Liver (tissue), 9 donors: Measurements from ENCODE around the gene EGFLAM. TPM values are rescaled to one million over a fixed set of nuclear protein-coding genes. Genes with fewer than 3 reads are reported as not detected.

ENCODE experiments used
- DNase-seq: peaks from one replicate; pipeline ENCODE4 v3.0.0-alpha.2; 2017; ENCODE audit warnings: low spot score
- H3K27ac ChIP-seq, 2 donors: one replicate each; pipeline ENCODE4 v1.7.0; 2013; ENCODE audit warnings: inconsistent platforms in 2 of 2, low read length in 2 of 2, control low read depth in 1 of 2, low read depth in 1 of 2, mild to moderate bottlenecking in 1 of 2
- H3K27me3 ChIP-seq, 4 donors: one replicate each; pipeline versions ENCODE4 v1.6.1 to v1.7.0; 2013; ENCODE audit warnings: low read length in 3 of 4, inconsistent platforms in 1 of 4, mild to moderate bottlenecking in 1 of 4, moderate library complexity in 1 of 4; ENCODE audit not compliant: control insufficient read depth in 4 of 4, insufficient read depth in 4 of 4
- H3K36me3 ChIP-seq, 4 donors: one replicate each; pipeline versions ENCODE4 v1.6.1 to v1.7.0; 2013; ENCODE audit warnings: low read length in 3 of 4, mild to moderate bottlenecking in 3 of 4, low read depth in 1 of 4, moderate library complexity in 1 of 4; ENCODE audit not compliant: control insufficient read depth in 4 of 4, insufficient read depth in 3 of 4
- H3K4me1 ChIP-seq, 4 donors: one replicate each; pipeline versions ENCODE4 v1.6.1 to v1.7.0; 2013; ENCODE audit warnings: low read length in 3 of 4, mild to moderate bottlenecking in 3 of 4, moderate library complexity in 1 of 4; ENCODE audit not compliant: control insufficient read depth in 4 of 4, insufficient read depth in 4 of 4
- H3K4me3 ChIP-seq, 3 donors: one replicate each; pipeline versions ENCODE4 v1.6.1 to v1.7.0; 2013; ENCODE audit warnings: low read length in 3 of 3, control low read depth in 1 of 3, low read depth in 1 of 3, mild to moderate bottlenecking in 1 of 3
- H3K9ac ChIP-seq, 2 donors: one replicate each; pipeline ENCODE4 v1.7.0; 2013; ENCODE audit warnings: low read length in 2 of 2, mild to moderate bottlenecking in 2 of 2, moderate library complexity in 2 of 2, control low read depth in 1 of 2, low read depth in 1 of 2
- H3K9me3 ChIP-seq, 4 donors: one replicate each; pipeline versions ENCODE4 v1.6.1 to v1.7.0; 2013; ENCODE audit warnings: low read length in 3 of 4; ENCODE audit not compliant: control insufficient read depth in 4 of 4
- CTCF ChIP-seq: fragments of 150-350 bp; IDR thresholded peaks from 2 replicates; pipeline ENCODE4 v1.5.1; 2017; ENCODE audit warnings: improper control_type of control experiment, low read depth, low read length; ENCODE audit not compliant: missing input control
- EGR1 ChIP-seq, 2 donors: IDR thresholded peaks; 2 replicates each; pipeline ENCODE4 v1.6.1; 2016 to 2018; ENCODE audit warnings: antibody characterized with exemption in 2 of 2, low read depth in 2 of 2
- FOXA1 ChIP-seq: IDR thresholded peaks from 2 replicates; pipeline ENCODE4 v1.6.1; 2016; ENCODE audit warnings: antibody characterized with exemption
- FOXA2 ChIP-seq: IDR thresholded peaks from 2 replicates; pipeline ENCODE4 v1.6.1; 2016; ENCODE audit warnings: antibody characterized with exemption
- HNF4G ChIP-seq: IDR thresholded peaks from 2 replicates; pipeline ENCODE4 v1.6.1; 2016; ENCODE audit warnings: antibody characterized with exemption
- JUND ChIP-seq, 2 donors: IDR thresholded peaks; 2 replicates each; pipeline ENCODE4 v1.6.1; 2016; ENCODE audit warnings: antibody characterized with exemption in 2 of 2
- NR2F2 ChIP-seq: IDR thresholded peaks from 2 replicates; pipeline ENCODE4 v1.6.1; 2016; ENCODE audit warnings: antibody characterized with exemption
- RAD21 ChIP-seq, 2 donors: IDR thresholded peaks; 2 replicates each; pipeline ENCODE4 v1.6.1; 2016; ENCODE audit warnings: antibody characterized with exemption in 2 of 2, mild to moderate bottlenecking in 2 of 2
- REST ChIP-seq: IDR thresholded peaks from 2 replicates; pipeline ENCODE4 v1.6.1; 2016; ENCODE audit warnings: antibody characterized with exemption, mild to moderate bottlenecking
- RXRA ChIP-seq, 2 donors: IDR thresholded peaks; 2 replicates each; pipeline ENCODE4 v1.6.1; 2017 to 2018; ENCODE audit warnings: antibody characterized with exemption in 2 of 2, mild to moderate bottlenecking in 1 of 2
- TAF1 ChIP-seq: conservative IDR thresholded peaks from 2 replicates; pipeline ENCODE4 v1.6.1; 2016; ENCODE audit warnings: antibody characterized with exemption, mild to moderate bottlenecking
- YY1 ChIP-seq: IDR thresholded peaks from 2 replicates; pipeline ENCODE4 v1.6.1; 2016; ENCODE audit warnings: antibody characterized with exemption, mild to moderate bottlenecking
- WGBS: extraction: QIAGEN DNeasy Blood & Tissue Kit; methylation state at CpG from one replicate; pipeline ENCODE4 v1.1.7; 2013; 5-methylcytosine and 5-hydroxymethylcytosine counted together
- polyA plus RNA-seq, 2 donors: library from polyadenylated mRNA; stranded (reverse) in 1 of 2; unstranded in 1 of 2; fragments of 200-250 nt in 1 of 2; fragments of >200 nt in 1 of 2; fragmentation: Nextera tagmentation in 1 of 2; extraction: Ambion mirVana in 1 of 2; gene quantifications; one replicate each; pipeline versions ENCODE4 v1.2.1 to v1.2.3, GENCODE V29; 2013 to 2015
- total RNA-seq, 2 donors: library from RNA; depleted of rRNA; stranded (reverse); fragments of >200 nt; gene quantifications; one replicate each; pipeline ENCODE4 v1.2.3, GENCODE V29; 2014
- donor health status: healthy.
- donor health status: healthy.
- donor health status: healthy.
- donor health status: healthy.
- donor health status: healthy.

The EGFLAM gene
- total and polyA plus RNA-seq, 4 donors, result 1.1 to 4.9 (median 1.9) TPM

- TF ChIP-seq TAF1 (no peak), RAD21 (IDR thresholded peaks at IDR 0.05) (no peak), FOXA1 (no peak)
Observed at GRCh38 chr5:38292228-38292627, 33.9 kb downstream of the EGFLAM start (continued).

GRCh38 chr5:38295751-38296150, 37.4 kb downstream of the EGFLAM start:
- TF ChIP-seq YY1 (no peak), RAD21 (IDR thresholded peaks at IDR 0.05) (no peak), NR2F2 (no peak), REST (no peak), FOXA2 (no peak), EGR1 (IDR thresholded peaks at IDR 0.05; ENCODE audit: low read depth in 2 of 2) (no peak), JUND (IDR thresholded peaks at IDR 0.05) (no peak), RXRA (IDR thresholded peaks at IDR 0.05) (no peak)
- no peaks in the 10 kb centered on the region for H3K4me1 ChIP-seq
- H3K27ac ChIP-seq, result no peak overlapping the region
- DNase-seq, result no peak
- no peaks in the 10 kb centered on the region for H3K36me3 ChIP-seq
- H3K9me3 ChIP-seq, result no peaks in the 10 kb centered on the region
- H3K27me3 ChIP-seq, result no peaks in the 10 kb centered on the region
- 93% methylated on average over 2 of the region's 2 CpGs for WGBS
- no peak overlapping the region for H3K9ac ChIP-seq
- no peak overlapping the region for H3K4me3 ChIP-seq

- Histone ChIP-seq H3K9me3 (peaks cover 0 to 3% (median 0%) of the 10 kb centered on the region in 4 donors), H3K27me3 (no peaks in the 10 kb centered on the region), H3K4me3 (no peak overlapping the region), H3K9ac (no peak overlapping the region), H3K4me1 (no peaks in the 10 kb centered on the region), H3K27ac (no peak overlapping the region), H3K36me3 (no peaks in the 10 kb centered on the region)
- TF ChIP-seq HNF4G (no peak), CTCF (no peak), TAF1 (no peak)
- DNase-seq, result no peak
- 68% methylated on average over 8 of the region's 8 CpGs for WGBS
Observed at GRCh38 chr5:38297830-38298608, 39.7 kb downstream of the EGFLAM start.
